ENCODE data around the gene RAB39B.

DNA sequence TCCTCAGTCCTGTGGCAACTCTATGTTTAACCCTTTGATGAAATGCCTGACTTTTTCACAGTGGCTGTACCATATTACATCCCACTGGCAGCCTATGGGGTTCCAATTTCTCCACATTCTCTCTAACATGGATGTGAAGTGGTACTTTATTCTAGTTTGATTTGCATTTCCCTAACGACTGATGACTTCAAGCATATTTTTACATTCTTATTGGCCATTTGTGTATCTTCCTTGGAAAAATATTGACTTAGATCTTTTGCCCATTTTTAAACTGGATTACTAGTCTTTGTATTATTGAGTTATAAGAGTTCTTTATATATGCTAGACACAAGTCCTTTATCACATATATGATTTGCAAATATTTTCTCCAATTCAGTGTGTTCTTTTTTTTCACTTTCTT, 2.1 kb upstream of the RAB39B start:
- TF ChIP-seq GATA2 (IDR thresholded peaks at IDR 0.05; ENCODE audit: low read depth, low read length) (no peak), GATA3 (IDR thresholded peaks at IDR 0.05; ENCODE audit: low read depth, low read length) (no peak)
